ENCODE results near the gene CAPN5. TPM values are rescaled to one million over a fixed set of nuclear protein-coding genes. Genes with fewer than 3 reads are reported as not detected.

CAPN5 gene
- total and polyA plus RNA-seq, 2 donors (not counting 1 experiment from before 2014, with no cell fraction given) = 17.5 to 20.4 TPM

- peaks cover 2% of the 10 kb centered on the region for H3K4me1 ChIP-seq (ENCODE audit: control insufficient read depth, extremely low read depth, insufficient read depth, low read length)
- peaks cover 3% of the 10 kb centered on the region for H3K27me3 ChIP-seq (ENCODE audit: control insufficient read depth, insufficient read depth, low read length)
- no peak overlapping the region for H2AFZ ChIP-seq (ENCODE audit: low read length)
- TF ChIP-seq CTCF (conservative IDR thresholded peaks at IDR 0.05 in 1 of 2, IDR thresholded peaks at IDR 0.05 in 1 of 2; ENCODE audit: low read depth in 1 of 2, low read length in 2 of 2) = no peak
- no peak for TF ChIP-seq EZH2 (IDR thresholded peaks at IDR 0.05; ENCODE audit: low read length, missing control alignments)
- no peak for DNase-seq (ENCODE audit: low read depth in 2 of 2)
- no peaks in the 10 kb centered on the region for H4K20me1 ChIP-seq (ENCODE audit: control insufficient read depth, extremely low read depth, insufficient read depth, low read length)
- H3K9ac ChIP-seq (ENCODE audit: insufficient read depth, low read length) = no peak overlapping the region
- no peak overlapping the region for H3K4me3 ChIP-seq (replicated peaks in 1 of 4; ENCODE audit: control extremely low read depth in 1 of 4, insufficient read depth in 1 of 4, low read depth in 3 of 4, low read length in 4 of 4)
- H3K79me2 ChIP-seq (ENCODE audit: control insufficient read depth, insufficient read depth, low read length) = no peaks in the 10 kb centered on the region
- H3K27ac ChIP-seq (ENCODE audit: insufficient read depth, low read length) = no peak overlapping the region
- no peak overlapping the region for H3K4me2 ChIP-seq (ENCODE audit: extremely low read depth, insufficient read depth, low read length)
- H3K9me3 ChIP-seq (ENCODE audit: control insufficient read depth, insufficient read depth, low read depth, low read length) = no peaks in the 10 kb centered on the region
- no peaks in the 10 kb centered on the region for H3K36me3 ChIP-seq (ENCODE audit: control insufficient read depth, insufficient read depth, low read length)
Observed at GRCh38 chr11:77142091-77142975, 75.6 kb downstream of the CAPN5 start.

GRCh38 chr11:77143405-77144020 lies 76.7 kb downstream of the CAPN5 start:
- Histone ChIP-seq H3K9me3 (ENCODE audit: control insufficient read depth, insufficient read depth, low read depth, low read length) (no peaks in the 10 kb centered on the region), H2AFZ (ENCODE audit: low read length) (no peak overlapping the region), H3K4me3 (replicated peaks in 1 of 4; ENCODE audit: control extremely low read depth in 1 of 4, insufficient read depth in 1 of 4, low read depth in 3 of 4, low read length in 4 of 4) (no peak overlapping the region), H3K79me2 (ENCODE audit: control insufficient read depth, insufficient read depth, low read length) (no peaks in the 10 kb centered on the region), H4K20me1 (ENCODE audit: control insufficient read depth, extremely low read depth, insufficient read depth, low read length) (no peaks in the 10 kb centered on the region), H3K9ac (ENCODE audit: insufficient read depth, low read length) (no peak overlapping the region), H3K27ac (ENCODE audit: insufficient read depth, low read length) (no peak overlapping the region), H3K4me2 (ENCODE audit: extremely low read depth, insufficient read depth, low read length) (no peak overlapping the region), H3K4me1 (ENCODE audit: control insufficient read depth, extremely low read depth, insufficient read depth, low read length) (peaks cover 2% of the 10 kb centered on the region), H3K27me3 (ENCODE audit: control insufficient read depth, insufficient read depth, low read length) (no peaks in the 10 kb centered on the region), H3K36me3 (ENCODE audit: control insufficient read depth, insufficient read depth, low read length) (no peaks in the 10 kb centered on the region)
- DNase-seq (ENCODE audit: low read depth in 2 of 2) = no peak
- TF ChIP-seq CTCF (conservative IDR thresholded peaks at IDR 0.05 in 1 of 2, IDR thresholded peaks at IDR 0.05 in 1 of 2; ENCODE audit: low read depth in 1 of 2, low read length in 2 of 2) (no peak), EZH2 (IDR thresholded peaks at IDR 0.05; ENCODE audit: low read length, missing control alignments) (no peak)

- Histone ChIP-seq H3K27ac (ENCODE audit: insufficient read depth, low read length) (no peak overlapping the region), H2AFZ (ENCODE audit: low read length) (no peak overlapping the region), H3K79me2 (ENCODE audit: control insufficient read depth, insufficient read depth, low read length) (no peaks in the 10 kb centered on the region), H3K9ac (ENCODE audit: insufficient read depth, low read length) (no peak overlapping the region), H3K36me3 (ENCODE audit: control insufficient read depth, insufficient read depth, low read length) (no peaks in the 10 kb centered on the region), H3K4me1 (ENCODE audit: control insufficient read depth, extremely low read depth, insufficient read depth, low read length) (peaks cover 2% of the 10 kb centered on the region), H3K4me2 (ENCODE audit: extremely low read depth, insufficient read depth, low read length) (no peak overlapping the region), H3K4me3 (replicated peaks in 1 of 4; ENCODE audit: control extremely low read depth in 1 of 4, insufficient read depth in 1 of 4, low read depth in 3 of 4, low read length in 4 of 4) (no peak overlapping the region), H3K27me3 (ENCODE audit: control insufficient read depth, insufficient read depth, low read length) (no peaks in the 10 kb centered on the region), H4K20me1 (ENCODE audit: control insufficient read depth, extremely low read depth, insufficient read depth, low read length) (no peaks in the 10 kb centered on the region), H3K9me3 (ENCODE audit: control insufficient read depth, insufficient read depth, low read depth, low read length) (no peaks in the 10 kb centered on the region)
- no peak for DNase-seq (ENCODE audit: low read depth in 2 of 2)
- TF ChIP-seq CTCF (conservative IDR thresholded peaks at IDR 0.05 in 1 of 2, IDR thresholded peaks at IDR 0.05 in 1 of 2; ENCODE audit: low read depth in 1 of 2, low read length in 2 of 2) = no peak
- no peak for TF ChIP-seq EZH2 (IDR thresholded peaks at IDR 0.05; ENCODE audit: low read length, missing control alignments)
Observed at GRCh38 chr11:77144196-77144856, 77.6 kb downstream of the CAPN5 start.

Measured in fibroblast of lung (primary cell).